Hematopoietic multipotent progenitor cell treated with erythropoietin and hydrocortisone succinate and interleukin-3 and kit ligand, for 8 days (in vitro differentiated cells): ENCODE measurements around the gene HAVCR1.
"Not testable (repeated sequence)": the region's sequence is repeated elsewhere in the genome, so short reads cannot be mapped to it uniquely, and the experiment has no call there.

ENCODE experiments used
- DNase-seq: peaks from one replicate; pipeline ENCODE4 v3.0.0-alpha.2; 2015

Gene HAVCR1

GRCh38 chr5:157059093-157059539, at the start of gene HAVCR1:
Gene HAVCR1, minus strand, starts transcription at chr5:157059116. Its CDS starts 1,173 bp downstream, at chr5:157057943.
- DNase-seq: no peak

- no peak for DNase-seq
These were observed 48.6 kb upstream of the HAVCR1 start for GRCh38 chr5:157107508-157107907.

GRCh38 chr5:157106630-157107461, 47.9 kb upstream of the HAVCR1 start:
- peak; percentile 34 for DNase-seq

GRCh38 chr5:157100140-157100679, 41.3 kb upstream of the HAVCR1 start:
- no peak for DNase-seq

GRCh38 chr5:157088342-157088990, 29.6 kb upstream of the HAVCR1 start:
- DNase-seq: no peak

GRCh38 chr5:157086751-157087359, 27.9 kb upstream of the HAVCR1 start:
- DNase-seq: no peak

- no peak for DNase-seq
These were observed 27.0 kb upstream of the HAVCR1 start for GRCh38 chr5:157085930-157086329.

- no peak for DNase-seq
These were observed 21.4 kb upstream of the HAVCR1 start for GRCh38 chr5:157080286-157080685.

- DNase-seq: no peak
These were observed 17.6 kb upstream of the HAVCR1 start for GRCh38 chr5:157076558-157076957.

- no peak for DNase-seq
These were observed 13.6 kb upstream of the HAVCR1 start for GRCh38 chr5:157072508-157072907.

- no peak for DNase-seq
These were observed 11.0 kb upstream of the HAVCR1 start for GRCh38 chr5:157069949-157070348.

- no peak for DNase-seq
These were observed 9.9 kb upstream of the HAVCR1 start for GRCh38 chr5:157068785-157069184.

GRCh38 chr5:157068339-157068738, 9.4 kb upstream of the HAVCR1 start:
- no peak for DNase-seq

GRCh38 chr5:157067005-157067404, 8.1 kb upstream of the HAVCR1 start:
- DNase-seq: no peak

GRCh38 chr5:157066080-157066479, 7.2 kb upstream of the HAVCR1 start:
- DNase-seq: no peak

- DNase-seq: no peak
These were observed 5.0 kb upstream of the HAVCR1 start for GRCh38 chr5:157063776-157064430.

GRCh38 chr5:157059891-157060290, 975 bp upstream of the HAVCR1 start:
- no peak for DNase-seq

GRCh38 chr5:157057459-157058370, 1.2 kb downstream of the HAVCR1 start:
- DNase-seq: no peak

GRCh38 chr5:157056848-157057247, 2.1 kb downstream of the HAVCR1 start:
- DNase-seq: not testable (repeated sequence)

GRCh38 chr5:157051604-157052245, 7.2 kb downstream of the HAVCR1 start:
- DNase-seq: no peak

- DNase-seq: no peak
These were observed 8.9 kb downstream of the HAVCR1 start for GRCh38 chr5:157050050-157050449.
